Thymus (tissue), 11 donors: ENCODE measurements around the gene ATXN1. TPM values are rescaled to one million over a fixed set of nuclear protein-coding genes. Genes with fewer than 3 reads are reported as not detected.

Experiments
- DNase-seq, 9 donors: peaks; one replicate each; pipeline ENCODE4 v3.0.0-alpha.2; 2013; ENCODE audit warnings: low spot score in 9 of 9, low read depth in 6 of 9, missing footprints in 1 of 9
- H3K27ac ChIP-seq, 2 donors: one replicate each; pipeline ENCODE4 v1.5.1; 2013; ENCODE audit warnings: control low read depth in 1 of 2, low read depth in 1 of 2, low read length in 1 of 2, mild to moderate bottlenecking in 1 of 2, moderate library complexity in 1 of 2
- H3K27me3 ChIP-seq, 2 donors: one replicate each; pipeline ENCODE4 v1.5.1; 2013; ENCODE audit warnings: low read length in 1 of 2; ENCODE audit not compliant: control insufficient read depth in 2 of 2, insufficient read depth in 1 of 2
- H3K36me3 ChIP-seq, 2 donors: one replicate each; pipeline ENCODE4 v1.5.1; 2013; ENCODE audit warnings: low read length in 1 of 2, mild to moderate bottlenecking in 1 of 2, moderate library complexity in 1 of 2; ENCODE audit not compliant: control insufficient read depth in 2 of 2, insufficient read depth in 2 of 2
- H3K4me1 ChIP-seq, 2 donors: one replicate each; pipeline ENCODE4 v1.5.1; 2013; ENCODE audit warnings: low read length in 2 of 2; ENCODE audit not compliant: control insufficient read depth in 2 of 2, insufficient read depth in 2 of 2
- H3K4me3 ChIP-seq, 2 donors: one replicate each; pipeline ENCODE4 v1.5.1; 2013; ENCODE audit warnings: low read length in 2 of 2, control low read depth in 1 of 2, mild to moderate bottlenecking in 1 of 2
- H3K9me3 ChIP-seq, 2 donors: one replicate each; pipeline ENCODE4 v1.5.1; 2013; ENCODE audit warnings: low read length in 1 of 2, mild to moderate bottlenecking in 1 of 2; ENCODE audit not compliant: control insufficient read depth in 2 of 2, insufficient read depth in 1 of 2
- WGBS: extraction: QIAGEN DNeasy Blood & Tissue Kit; methylation state at CpG from one replicate; pipeline ENCODE4 v1.1.7; 2013; 5-methylcytosine and 5-hydroxymethylcytosine counted together
- polyA plus RNA-seq: library from polyadenylated mRNA; stranded (reverse); fragments of 200-250 nt; gene quantifications from one replicate; pipeline ENCODE4 v1.2.3, GENCODE V29; 2013
- total RNA-seq: library from RNA; stranded (reverse); fragments of 120-200 nt; gene quantifications from one replicate; pipeline ENCODE4 v1.2.4, GENCODE V29; 2013
- donor health status: healthy.

Gene ATXN1
- total and polyA plus RNA-seq, 2 donors = 6.8 to 7.1 TPM

- H3K9me3 ChIP-seq = no peaks in the 10 kb centered on the region
- DNase-seq = no peak
- no peak overlapping the region for H3K27ac ChIP-seq
- WGBS = 93% methylated on average over 1 of the region's 1 CpG
- no peak overlapping the region for H3K4me3 ChIP-seq
- peaks cover 0 to 9% of the 10 kb centered on the region in 2 donors for H3K27me3 ChIP-seq
- peaks cover 6 to 18% of the 10 kb centered on the region in 2 donors for H3K4me1 ChIP-seq
- H3K36me3 ChIP-seq = no peaks in the 10 kb centered on the region
These were observed 4.8 kb upstream of the ATXN1 start for GRCh38 chr6:16766043-16766536.

- H3K27me3 ChIP-seq = peaks cover 0 to 9% of the 10 kb centered on the region in 2 donors
- H3K36me3 ChIP-seq = no peaks in the 10 kb centered on the region
- no peak for DNase-seq
- no peak overlapping the region for H3K4me3 ChIP-seq
- H3K9me3 ChIP-seq = no peaks in the 10 kb centered on the region
- WGBS = 97% methylated on average over 3 of the region's 3 CpGs
- H3K27ac ChIP-seq = no peak overlapping the region
- peaks cover 6 to 19% of the 10 kb centered on the region in 2 donors for H3K4me1 ChIP-seq
These were observed 4.0 kb upstream of the ATXN1 start for GRCh38 chr6:16765235-16765634.

DNA sequence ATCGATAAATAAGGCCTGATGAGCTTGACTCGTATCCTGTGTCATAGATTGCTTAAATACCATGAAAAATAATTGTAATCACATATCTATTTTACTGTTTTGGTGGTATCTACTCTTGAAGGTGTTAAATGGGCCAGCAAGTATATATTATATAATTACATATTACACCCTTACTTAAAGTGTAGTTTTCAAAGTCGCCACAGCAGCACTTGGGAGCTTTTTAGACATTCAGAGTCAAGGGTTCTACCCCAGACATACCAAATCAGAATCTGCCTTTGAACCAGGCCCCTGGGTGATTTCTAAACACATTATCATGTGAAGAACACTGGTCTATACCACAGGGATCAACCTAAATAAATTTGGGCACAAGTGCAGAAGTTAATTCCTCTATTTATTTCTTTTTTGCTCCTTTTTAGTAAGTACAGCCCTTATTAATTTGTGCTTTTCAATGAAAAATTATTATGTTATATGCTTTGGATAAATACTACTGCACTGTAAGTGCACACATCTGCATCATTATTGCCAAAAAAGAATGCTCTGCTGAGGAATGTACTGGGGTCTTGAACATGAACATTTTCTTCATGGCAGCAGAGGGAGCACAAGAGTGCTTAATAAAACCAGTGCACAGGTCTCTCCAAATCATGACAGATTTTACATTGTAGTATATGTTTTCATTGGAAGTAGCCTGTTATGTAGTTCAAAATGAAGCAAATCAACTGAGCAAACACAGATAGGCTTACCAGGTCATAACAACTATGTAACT, 3.1 kb upstream of the ATXN1 start:
- peaks cover 5 to 19% of the 10 kb centered on the region in 2 donors for H3K4me1 ChIP-seq
- H3K27ac ChIP-seq = no peak overlapping the region
- H3K36me3 ChIP-seq = no peaks in the 10 kb centered on the region
- WGBS = 96% methylated on average over 3 of the region's 3 CpGs
- H3K9me3 ChIP-seq = no peaks in the 10 kb centered on the region
- peak in 2 of 9 donors; percentile 25 to 50 for DNase-seq
- H3K4me3 ChIP-seq = no peak overlapping the region
- H3K27me3 ChIP-seq = peaks cover 0 to 16% of the 10 kb centered on the region in 2 donors

GRCh38 chr6:16762550-16763477, 1.6 kb upstream of the ATXN1 start:
- H3K4me1 ChIP-seq = peaks cover 3 to 22% of the 10 kb centered on the region in 2 donors
- peaks cover 2 to 16% of the 10 kb centered on the region in 2 donors for H3K27me3 ChIP-seq
- H3K4me3 ChIP-seq = peak overlapping the region; percentile 70 to 91
- H3K36me3 ChIP-seq = no peaks in the 10 kb centered on the region
- H3K27ac ChIP-seq = peak overlapping the region; percentile 86 to 89
- 3% methylated on average over 32 of the region's 32 CpGs for WGBS
- no peaks in the 10 kb centered on the region for H3K9me3 ChIP-seq
- peak in 7 of 9 donors; percentile 29 to 74 (median 43) for DNase-seq

GRCh38 chr6:16762268-16762549, 949 bp upstream of the ATXN1 start:
- Histone ChIP-seq H3K9me3 (no peaks in the 10 kb centered on the region), H3K36me3 (no peaks in the 10 kb centered on the region), H3K4me3 (peak overlapping the region; percentile 70 to 91), H3K4me1 (peaks cover 3 to 22% of the 10 kb centered on the region in 2 donors), H3K27ac (peak overlapping the region; percentile 86 to 89), H3K27me3 (peaks cover 2 to 16% of the 10 kb centered on the region in 2 donors)
- WGBS = under 1% methylated on average over 21 of the region's 21 CpGs
- peak in 1 of 9 donors; percentile 30 for DNase-seq

DNA sequence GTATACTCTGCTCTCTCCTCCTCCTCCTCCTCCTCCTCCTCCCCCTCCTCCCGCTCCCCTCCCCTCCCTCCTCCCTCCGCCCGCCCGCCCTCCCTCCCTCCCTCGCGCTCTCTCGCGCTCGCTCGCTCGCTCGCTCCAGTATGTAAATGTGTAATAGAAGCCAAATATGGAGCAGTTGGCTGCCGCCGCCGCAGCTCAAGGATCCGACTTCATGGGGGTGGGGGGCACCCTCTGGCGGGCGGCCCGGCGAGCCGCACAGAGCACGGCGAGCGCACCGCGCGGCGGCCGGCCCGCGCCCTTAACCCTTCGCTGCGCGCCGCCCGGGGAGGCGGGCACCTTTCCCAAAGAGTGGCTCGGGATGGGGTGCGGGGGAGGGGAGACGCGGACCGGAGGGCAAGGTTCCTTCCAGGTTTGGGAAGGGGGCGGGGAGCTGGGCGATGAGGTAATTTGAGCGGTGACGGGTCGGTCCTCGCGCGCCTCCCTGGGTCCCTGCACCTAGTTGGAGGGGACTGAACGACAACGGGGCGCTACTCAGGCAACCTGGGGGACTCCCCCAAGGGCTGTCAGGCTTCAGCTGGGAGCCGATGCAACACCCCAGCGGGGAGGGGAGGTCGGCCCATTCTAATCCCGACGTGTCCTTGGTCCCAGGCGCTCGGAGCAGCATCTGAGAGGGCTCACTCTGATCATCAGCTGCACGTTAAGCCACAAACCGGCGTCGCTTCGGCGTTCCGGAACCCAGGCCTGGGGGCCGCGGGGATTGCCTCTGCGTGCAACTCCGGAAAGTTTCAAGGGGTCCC, 409 bp upstream of the ATXN1 start:
- Histone ChIP-seq H3K27me3 (peaks cover 2 to 16% of the 10 kb centered on the region in 2 donors), H3K4me1 (peaks cover 3 to 22% of the 10 kb centered on the region in 2 donors), H3K36me3 (no peaks in the 10 kb centered on the region), H3K27ac (peak overlapping the region; percentile 86 to 90), H3K9me3 (no peaks in the 10 kb centered on the region), H3K4me3 (peak overlapping the region; percentile 70 to 91)
- under 1% methylated on average over 70 of the region's 71 CpGs for WGBS
- peak in 7 of 9 donors; percentile 66 to 91 (median 76) for DNase-seq

DNA sequence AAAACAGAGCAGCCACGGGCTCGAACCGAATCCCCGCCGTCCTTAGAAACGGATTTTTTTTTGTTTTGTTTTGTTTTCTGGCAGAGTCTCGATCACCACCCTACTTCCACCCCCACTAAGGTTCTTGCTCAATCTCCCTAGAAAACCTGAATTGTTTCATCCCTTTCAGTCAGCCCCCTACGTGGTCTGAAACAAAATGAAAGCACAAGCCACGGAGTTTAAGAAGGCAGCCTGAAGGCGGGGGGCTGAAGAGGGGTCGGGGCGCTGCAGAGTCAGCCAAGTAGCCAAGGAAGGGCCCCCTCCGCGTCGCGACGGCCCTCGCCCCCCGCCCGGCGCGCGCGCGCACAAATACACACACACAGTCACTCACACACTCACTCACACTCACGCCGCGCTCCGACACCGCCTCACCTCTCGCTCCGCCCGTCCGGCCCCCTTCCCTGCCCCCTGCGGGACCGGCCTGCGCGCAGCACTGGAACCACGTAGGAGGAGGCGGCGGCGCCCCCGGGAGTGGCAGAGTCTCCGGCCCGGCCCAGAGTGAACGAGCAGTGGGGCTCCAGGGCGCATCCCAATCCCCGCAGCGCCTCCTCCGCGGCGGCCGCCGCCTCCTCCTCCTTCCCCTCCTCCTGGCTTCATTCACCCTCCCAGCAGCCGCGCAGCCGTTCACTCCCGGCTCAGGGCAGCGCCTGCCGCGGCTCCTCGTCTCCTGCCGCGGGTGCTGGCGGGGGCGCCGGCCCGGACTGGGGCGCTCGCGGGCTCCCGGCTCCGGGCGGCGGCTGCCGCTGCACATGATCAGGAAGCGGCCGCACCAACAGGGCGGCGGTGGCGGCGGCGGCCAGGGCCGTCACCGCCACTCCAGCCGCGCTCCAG, 1.4 kb downstream of the ATXN1 start:
- Histone ChIP-seq H3K27ac (peak overlapping the region; percentile 61 to 72), H3K36me3 (no peaks in the 10 kb centered on the region), H3K4me3 (peak overlapping the region; percentile 71 to 91), H3K4me1 (peaks cover 3 to 22% of the 10 kb centered on the region in 2 donors), H3K27me3 (peaks cover 2 to 16% of the 10 kb centered on the region in 2 donors), H3K9me3 (no peaks in the 10 kb centered on the region)
- peak in 7 of 9 donors; percentile 48 to 77 (median 62) for DNase-seq
- under 1% methylated on average over 87 of the region's 87 CpGs for WGBS

GRCh38 chr6:16759181-16759645, 2.0 kb downstream of the ATXN1 start:
- Histone ChIP-seq H3K4me3 (peak overlapping the region; percentile 71 to 91), H3K36me3 (no peaks in the 10 kb centered on the region), H3K27ac (peak overlapping the region in 1 of 2 donors; percentile 72), H3K4me1 (peaks cover 3 to 22% of the 10 kb centered on the region in 2 donors), H3K27me3 (peaks cover 2 to 16% of the 10 kb centered on the region in 2 donors), H3K9me3 (no peaks in the 10 kb centered on the region)
- DNase-seq = peak in 1 of 9 donors; percentile 47
- WGBS = under 1% methylated on average over 8 of the region's 8 CpGs
